Neuronal stem cell (in vitro differentiated cells): ENCODE data around the gene DDHD1.

Experiments used
- DNase-seq: peaks from one replicate; pipeline ENCODE4 v3.0.0-alpha.2; 2013; ENCODE audit warnings: low spot score
- H2AFZ ChIP-seq: one replicate; pipeline ENCODE4 v1.6.1; 2013; ENCODE audit warnings: mild to moderate bottlenecking, low read length, inconsistent platforms
- H2AK5ac ChIP-seq: 2 replicates; pipeline ENCODE4 v1.6.1; 2013; ENCODE audit warnings: low read depth, mild to moderate bottlenecking, inconsistent platforms, low read length, moderate library complexity, mixed read lengths
- H2BK120ac ChIP-seq: 2 replicates; pipeline ENCODE4 v1.6.1; 2013; ENCODE audit warnings: low read depth, mild to moderate bottlenecking, inconsistent platforms, low read length, moderate library complexity, mixed read lengths
- H2BK12ac ChIP-seq: one replicate; pipeline ENCODE4 v1.6.1; 2013; ENCODE audit warnings: low read length, inconsistent platforms
- H2BK15ac ChIP-seq: 2 replicates; pipeline ENCODE4 v1.6.1; 2013; ENCODE audit warnings: mild to moderate bottlenecking, low read length, inconsistent platforms, mixed read lengths
- H2BK5ac ChIP-seq: one replicate; pipeline ENCODE4 v1.6.1; 2013; ENCODE audit warnings: inconsistent platforms, mild to moderate bottlenecking, low read length, moderate library complexity
- H3K14ac ChIP-seq: one replicate; pipeline ENCODE4 v1.6.1; 2013; ENCODE audit warnings: low read length, inconsistent platforms
- H3K18ac ChIP-seq: 2 replicates; pipeline ENCODE4 v1.6.1; 2013; ENCODE audit warnings: low read length, inconsistent platforms
- H3K23ac ChIP-seq: 2 replicates; pipeline ENCODE4 v1.6.1; 2013; ENCODE audit warnings: low read depth, mild to moderate bottlenecking, mixed read lengths, low read length, inconsistent platforms; ENCODE audit not compliant: poor library complexity
- H3K27ac ChIP-seq: replicated peaks from 3 replicates; pipeline ENCODE4 v1.5.1; 2013; ENCODE audit warnings: low read length, inconsistent platforms
- H3K27me3 ChIP-seq, 3 experiments: 2 replicates each; pipeline ENCODE4 v1.6.1; 2013; ENCODE audit warnings: low read length in 3 of 3, mild to moderate bottlenecking in 2 of 3, inconsistent platforms in 1 of 3, low read depth in 1 of 3, mixed read lengths in 1 of 3, moderate library complexity in 1 of 3; ENCODE audit not compliant: control insufficient read depth in 3 of 3, insufficient read depth in 3 of 3
- H3K36me3 ChIP-seq, 2 donors: replicated peaks in 1 of 2; 2 replicates each; pipeline ENCODE4 v1.6.1; 2013; ENCODE audit warnings: low read length in 2 of 2; ENCODE audit not compliant: control insufficient read depth in 2 of 2, insufficient read depth in 2 of 2
- H3K4ac ChIP-seq: 2 replicates; pipeline ENCODE4 v1.6.1; 2013; ENCODE audit warnings: inconsistent platforms, mild to moderate bottlenecking, low read length, moderate library complexity
- H3K4me1 ChIP-seq, 2 donors: 1 replicate in 1 of 2; 2 replicates in 1 of 2; pipeline ENCODE4 v1.6.1; 2013; ENCODE audit warnings: low read length in 2 of 2, low read depth in 1 of 2; ENCODE audit not compliant: control insufficient read depth in 2 of 2, insufficient read depth in 1 of 2
- H3K4me2 ChIP-seq: one replicate; pipeline ENCODE4 v1.6.1; 2013; ENCODE audit warnings: mild to moderate bottlenecking, low read length, inconsistent platforms; ENCODE audit not compliant: insufficient read depth, poor library complexity, severe bottlenecking
- H3K4me3 ChIP-seq, 2 donors: 2 replicates each; pipeline ENCODE4 v1.5.1; 2013; ENCODE audit warnings: low read length in 2 of 2, mild to moderate bottlenecking in 2 of 2, inconsistent platforms in 1 of 2, moderate library complexity in 1 of 2
- H3K79me1 ChIP-seq: one replicate; pipeline ENCODE4 v1.6.1; 2013; ENCODE audit warnings: low read depth, mild to moderate bottlenecking, inconsistent platforms, low read length, moderate library complexity
- H3K9ac ChIP-seq: one replicate; pipeline ENCODE4 v1.6.1; 2013; ENCODE audit warnings: mild to moderate bottlenecking, low read depth, low read length, inconsistent platforms; ENCODE audit not compliant: poor library complexity
- H3K9me3 ChIP-seq, 2 donors: replicated peaks in 1 of 2; 2 replicates each; pipeline versions ENCODE3 to v1.6.1; 2013; ENCODE audit warnings: low read length in 2 of 2, mild to moderate bottlenecking in 2 of 2, inconsistent platforms in 1 of 2, low read depth in 1 of 2, mixed read lengths in 1 of 2, moderate library complexity in 1 of 2; ENCODE audit not compliant: control insufficient read depth in 2 of 2, insufficient read depth in 1 of 2
- H4K8ac ChIP-seq: one replicate; pipeline ENCODE4 v1.6.1; 2013; ENCODE audit warnings: low read depth, mild to moderate bottlenecking, inconsistent platforms, low read length, moderate library complexity
- H4K91ac ChIP-seq: one replicate; pipeline ENCODE4 v1.6.1; 2013; ENCODE audit warnings: low read length, low read depth, mild to moderate bottlenecking, inconsistent platforms; ENCODE audit not compliant: poor library complexity
- WGBS, 2 donors: extraction: QIAGEN DNeasy Blood & Tissue Kit; methylation state at CpG; one replicate each; pipeline ENCODE4 v1.1.7; 2013; ENCODE audit warnings: missing lambda C conversion rate in 2 of 2, mixed read lengths in 1 of 2; ENCODE audit not compliant: insufficient read length in 2 of 2, insufficient replicate concordance in 1 of 2; ENCODE audit errors: extremely low coverage in 2 of 2; 5-methylcytosine and 5-hydroxymethylcytosine counted together

DDHD1 gene

DNA sequence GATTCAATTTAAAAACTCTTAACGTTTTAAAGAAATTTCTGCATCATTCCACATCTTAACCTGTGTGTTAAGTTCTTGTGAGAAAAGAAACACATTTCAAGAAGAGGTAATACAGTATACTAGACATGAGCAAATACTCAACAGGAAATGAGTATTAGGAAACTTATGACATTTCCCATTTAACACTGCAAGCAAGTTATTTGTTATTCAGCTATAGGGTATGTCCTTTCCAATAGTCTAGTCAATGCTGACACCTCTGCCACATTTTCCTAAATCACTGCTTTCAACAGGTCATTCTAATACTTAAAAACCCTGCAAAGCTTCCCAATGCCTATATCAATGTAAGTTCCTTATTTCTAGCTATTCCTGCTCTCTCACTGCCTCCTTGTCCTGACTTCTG is 93.1 kb downstream of the DDHD1 start:
- Histone ChIP-seq H2AK5ac (no peak overlapping the region), H3K14ac (no peak overlapping the region), H3K36me3 (peaks cover 0 to 27% of the 10 kb centered on the region in 2 donors), H4K8ac (no peak overlapping the region), H2BK12ac (no peak overlapping the region), H3K27ac (no peak overlapping the region), H3K9ac (no peak overlapping the region), H3K18ac (no peak overlapping the region), H3K27me3 (no peaks in the 10 kb centered on the region), H3K9me3 (no peaks in the 10 kb centered on the region), H3K4me2 (no peak overlapping the region), H2BK5ac (no peak overlapping the region), H3K79me1 (no peaks in the 10 kb centered on the region), H3K4me3 (no peak overlapping the region), H3K23ac (no peak overlapping the region), H3K4me1 (no peaks in the 10 kb centered on the region), H2AFZ (no peak overlapping the region), H4K91ac (no peak overlapping the region), H2BK15ac (no peak overlapping the region), H2BK120ac (no peak overlapping the region), H3K4ac (no peak overlapping the region)
- DNase-seq = no peak
- WGBS, 2 donors = no CpG with 5 or more reads among the region's 1 CpG

- peak; percentile 35 for DNase-seq
- Histone ChIP-seq H2BK120ac (no peak overlapping the region), H3K4me2 (no peak overlapping the region), H2AFZ (no peak overlapping the region), H3K36me3 (peaks cover 0 to 37% of the 10 kb centered on the region in 2 donors), H3K4me3 (no peak overlapping the region), H3K4ac (no peak overlapping the region), H3K23ac (no peak overlapping the region), H3K79me1 (no peaks in the 10 kb centered on the region), H2BK5ac (no peak overlapping the region), H3K27ac (no peak overlapping the region), H3K14ac (no peak overlapping the region), H4K8ac (no peak overlapping the region), H3K9me3 (no peaks in the 10 kb centered on the region), H3K27me3 (no peaks in the 10 kb centered on the region), H3K9ac (no peak overlapping the region), H3K18ac (no peak overlapping the region), H2BK15ac (no peak overlapping the region), H2BK12ac (no peak overlapping the region), H2AK5ac (no peak overlapping the region), H3K4me1 (peaks cover 0 to 1% of the 10 kb centered on the region in 2 donors), H4K91ac (no peak overlapping the region)
- WGBS, 2 donors = no CpG with 5 or more reads among the region's 1 CpG
Measured at GRCh38 chr14:53055003-53055402, 98.1 kb downstream of the DDHD1 start.

DNA sequence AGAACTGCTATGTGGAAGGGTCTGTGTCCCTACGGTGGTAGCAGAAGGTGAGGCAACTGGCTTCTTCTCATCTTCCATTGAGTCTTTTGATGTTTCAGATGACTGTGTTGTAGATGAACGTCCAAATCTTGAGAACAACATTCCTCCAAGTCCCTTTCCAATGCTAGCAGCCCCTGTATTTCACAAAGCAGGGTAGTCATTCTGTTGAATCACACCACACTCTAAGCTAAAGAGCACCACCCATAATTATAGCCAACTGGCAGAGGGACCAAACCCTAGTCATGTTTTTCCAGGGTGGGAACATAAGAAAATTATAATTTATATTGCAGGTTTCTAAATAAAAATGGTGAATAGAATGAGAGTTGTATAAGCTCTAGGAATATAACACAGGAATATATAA is 98.7 kb downstream of the DDHD1 start:
- Histone ChIP-seq H3K9ac (no peak overlapping the region), H2BK12ac (no peak overlapping the region), H2BK15ac (no peak overlapping the region), H3K23ac (no peak overlapping the region), H3K79me1 (no peaks in the 10 kb centered on the region), H3K4me1 (peaks cover 0 to 1% of the 10 kb centered on the region in 2 donors), H3K4ac (no peak overlapping the region), H3K27ac (no peak overlapping the region), H2BK5ac (no peak overlapping the region), H3K36me3 (peaks cover 0 to 41% of the 10 kb centered on the region in 2 donors), H4K91ac (no peak overlapping the region), H3K14ac (no peak overlapping the region), H3K27me3 (no peaks in the 10 kb centered on the region), H2AFZ (no peak overlapping the region), H3K9me3 (no peaks in the 10 kb centered on the region), H3K18ac (no peak overlapping the region), H2BK120ac (no peak overlapping the region), H3K4me3 (no peak overlapping the region), H3K4me2 (no peak overlapping the region), H2AK5ac (no peak overlapping the region), H4K8ac (no peak overlapping the region)
- no peak for DNase-seq
- no CpG with 5 or more reads among the region's 2 CpGs for WGBS, 2 donors

DNA sequence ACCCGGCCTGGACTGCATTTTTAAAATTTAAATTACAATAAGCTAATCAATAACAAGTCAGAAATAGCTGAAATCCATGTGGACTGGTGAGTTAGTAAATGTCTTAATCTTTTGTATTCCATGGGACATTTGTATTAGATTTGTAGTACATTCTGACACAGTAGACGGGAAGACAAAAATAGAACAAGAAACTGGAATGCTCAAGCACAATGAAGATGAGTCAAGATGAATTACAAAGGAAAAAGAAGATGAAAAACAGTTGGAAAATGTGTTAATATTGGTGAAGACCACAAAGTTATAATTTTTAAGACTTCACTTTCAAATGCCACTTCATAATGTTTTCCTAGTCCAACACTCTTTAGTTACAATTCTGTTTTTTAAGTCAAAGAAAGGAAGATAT is 104.5 kb downstream of the DDHD1 start:
- H3K27ac ChIP-seq = no peak overlapping the region
- H3K9me3 ChIP-seq = no peaks in the 10 kb centered on the region
- no peak overlapping the region for H3K23ac ChIP-seq
- H2BK15ac ChIP-seq = no peak overlapping the region
- H4K91ac ChIP-seq = no peak overlapping the region
- H2BK5ac ChIP-seq = no peak overlapping the region
- H3K4ac ChIP-seq = no peak overlapping the region
- H3K27me3 ChIP-seq = no peaks in the 10 kb centered on the region
- no peak overlapping the region for H3K4me2 ChIP-seq
- H2AFZ ChIP-seq = no peak overlapping the region
- H3K4me3 ChIP-seq = no peak overlapping the region
- no peak overlapping the region for H2AK5ac ChIP-seq
- H3K9ac ChIP-seq = no peak overlapping the region
- DNase-seq = no peak
- no CpG with 5 or more reads among the region's 2 CpGs for WGBS, 2 donors
- H3K4me1 ChIP-seq = no peaks in the 10 kb centered on the region
- H3K18ac ChIP-seq = no peak overlapping the region
- no peak overlapping the region for H2BK12ac ChIP-seq
- no peak overlapping the region for H3K14ac ChIP-seq
- H4K8ac ChIP-seq = no peak overlapping the region
- no peak overlapping the region for H2BK120ac ChIP-seq
- H3K79me1 ChIP-seq = no peaks in the 10 kb centered on the region
- peaks cover 0 to 37% of the 10 kb centered on the region in 2 donors for H3K36me3 ChIP-seq
